Esophagus (tissue), 2 donors: ENCODE data around the gene MOGAT3. TPM values are rescaled to one million over a fixed set of nuclear protein-coding genes. Genes with fewer than 3 reads are reported as not detected.

Experiments used
- H3K27ac ChIP-seq, 2 donors: one replicate each; pipeline ENCODE4 v1.5.1; 2013; ENCODE audit warnings: low read depth in 2 of 2, mild to moderate bottlenecking in 2 of 2, inconsistent platforms in 1 of 2, low read length in 1 of 2, moderate library complexity in 1 of 2
- H3K27me3 ChIP-seq, 2 donors: one replicate each; pipeline ENCODE4 v1.6.1; 2013; ENCODE audit warnings: low read length in 2 of 2, control low read depth in 1 of 2, mild to moderate bottlenecking in 1 of 2; ENCODE audit not compliant: insufficient read depth in 2 of 2, control insufficient read depth in 1 of 2
- H3K36me3 ChIP-seq, 2 donors: one replicate each; pipeline ENCODE4 v1.6.1; 2013; ENCODE audit warnings: low read length in 1 of 2; ENCODE audit not compliant: control insufficient read depth in 2 of 2, insufficient read depth in 2 of 2
- H3K4me1 ChIP-seq, 2 donors: one replicate each; pipeline ENCODE4 v1.6.1; 2013; ENCODE audit warnings: low read length in 1 of 2; ENCODE audit not compliant: control insufficient read depth in 2 of 2, insufficient read depth in 2 of 2
- H3K4me3 ChIP-seq, 2 donors: one replicate each; pipeline ENCODE4 v1.5.1; 2013; ENCODE audit warnings: low read length in 2 of 2, mild to moderate bottlenecking in 2 of 2, low read depth in 1 of 2, moderate library complexity in 1 of 2
- H3K9me3 ChIP-seq, 2 donors: one replicate each; pipeline ENCODE4 v1.6.1; 2013; ENCODE audit warnings: mild to moderate bottlenecking in 2 of 2, low read depth in 1 of 2, low read length in 1 of 2, moderate library complexity in 1 of 2; ENCODE audit not compliant: control insufficient read depth in 2 of 2, insufficient read depth in 1 of 2
- whole genome bisulfite sequencing, 2 donors: extraction: QIAGEN DNeasy Blood & Tissue Kit; methylation state at CpG; one replicate each; pipeline ENCODE4 v1.1.7; 2013; 5-methylcytosine and 5-hydroxymethylcytosine counted together
- polyA plus RNA-seq, 2 donors: library from polyadenylated mRNA; stranded (reverse); fragments of 200-250 nt; gene quantifications; one replicate each; pipeline ENCODE4 v1.2.3, GENCODE V29; 2013
- donor health status: healthy with polysubstance abuse.
- donor health status: Bipolar disorder and iron deficiency.

The MOGAT3 gene
- polyA plus RNA-seq, 2 donors = not detected

DNA sequence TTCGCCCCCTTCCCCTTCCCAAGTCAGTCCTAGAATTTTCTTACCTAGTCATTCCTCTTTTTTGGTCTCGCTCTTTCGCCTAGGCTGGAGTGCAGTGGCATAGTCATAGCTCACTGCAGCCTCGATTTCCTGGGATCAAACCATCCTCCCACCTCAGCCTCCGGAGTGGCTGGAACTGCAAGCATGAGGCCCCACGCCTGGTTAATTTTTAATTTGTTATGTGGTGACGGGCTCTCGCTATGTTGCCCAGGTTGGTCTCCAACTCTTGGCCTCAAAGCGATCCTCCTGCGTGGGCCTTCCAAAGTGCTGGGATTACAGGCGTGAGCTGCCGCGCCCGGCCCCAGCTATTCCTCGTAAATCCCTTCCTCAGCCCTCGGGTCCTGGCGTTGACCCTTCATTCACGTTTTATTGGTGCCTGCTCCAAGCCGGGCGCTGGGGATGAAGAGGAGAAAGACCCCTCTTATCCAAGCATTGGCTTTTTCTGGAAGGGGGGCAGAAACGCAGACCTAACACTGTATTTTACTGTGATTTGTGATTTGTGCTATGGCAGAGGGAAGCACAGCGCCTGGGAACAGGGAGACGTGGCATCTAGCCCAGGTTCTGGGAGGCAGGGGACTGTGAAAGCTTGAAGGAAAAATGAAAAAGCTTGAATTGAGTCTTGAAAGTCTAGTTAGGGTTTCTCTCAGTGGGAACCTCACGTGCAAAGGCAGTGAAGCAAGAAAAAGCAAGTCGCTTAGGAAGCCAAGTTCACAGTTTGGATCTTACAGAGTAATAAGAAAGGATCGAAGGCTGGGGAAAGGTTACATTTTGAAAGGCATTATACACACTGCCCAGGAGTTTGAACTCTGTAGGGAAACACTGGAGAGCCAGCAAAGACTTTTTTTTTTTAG, 17.6 kb upstream of the MOGAT3 start:
- peaks cover 0 to 8% of the 10 kb centered on the region in 2 donors for H3K4me1 ChIP-seq
- WGBS, 2 donors = 5 to 8% methylated on average over 26 of the region's 26 CpGs
- peaks cover 0 to 9% of the 10 kb centered on the region in 2 donors for H3K36me3 ChIP-seq

DNA sequence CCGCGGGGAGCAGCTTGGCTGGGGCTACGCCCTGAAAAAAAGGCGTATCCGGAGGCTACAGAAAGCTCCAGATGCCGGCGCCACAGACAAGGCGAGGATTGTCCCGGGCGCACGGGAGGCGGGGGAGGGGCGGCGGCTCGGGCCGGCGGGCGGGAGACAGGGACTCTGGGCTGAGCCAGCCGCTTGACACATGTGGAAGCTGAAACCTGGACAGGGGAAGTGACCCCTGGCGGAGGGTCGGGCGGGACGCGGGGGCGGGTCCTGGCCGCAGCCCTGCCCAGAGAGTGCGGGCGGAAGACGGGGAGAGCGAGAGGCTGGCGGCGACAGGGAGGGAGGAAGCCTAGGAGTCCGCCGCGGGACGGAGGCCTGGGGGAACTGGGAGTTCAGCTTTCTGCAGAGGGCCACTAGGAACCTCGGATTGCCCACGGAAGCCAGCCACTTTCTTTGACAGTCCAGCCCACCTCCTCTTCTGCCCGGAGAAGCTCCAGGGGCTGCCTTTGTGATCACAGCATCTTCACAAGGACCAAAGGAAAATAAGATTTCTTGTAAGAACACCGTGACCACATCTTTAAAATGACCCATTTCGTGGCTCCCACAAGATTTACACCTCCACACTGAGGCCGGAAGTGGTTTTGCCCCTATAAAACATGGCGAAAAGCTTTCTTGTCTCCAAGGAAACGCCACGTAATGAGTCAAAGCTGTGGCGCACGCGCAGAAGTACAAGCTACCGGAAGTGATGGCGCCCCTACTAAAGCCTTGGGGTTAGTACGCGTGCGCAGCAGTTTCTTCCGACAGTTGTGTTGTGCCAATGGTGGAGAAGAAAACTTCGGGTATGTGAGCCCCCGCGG, 16.8 kb upstream of the MOGAT3 start, which contains the start of the genes PLOD3 and ZNHIT1:
Gene PLOD3 (minus strand): TSS at position 194 of the 848 bp plus-strand sequence. CDS start 307 bp downstream, outside the sequence.
Gene ZNHIT1 (plus strand): TSS at position 778 of the 848 bp plus-strand sequence. CDS start 31 bp downstream, at position 809.
- H3K4me3 ChIP-seq = peak within 1 kb of the TSS; percentile 69 to 87
- peak within 1 kb of the TSS; percentile 84 to 86 for H3K27ac ChIP-seq

More for the DNA sequence above, 17.6 kb upstream of the MOGAT3 start:
- Histone ChIP-seq H3K4me3 (peak overlapping the region; percentile 69 to 87), H3K27ac (peak overlapping the region in 1 of 2 donors; percentile 49), H3K9me3 (no peaks in the 10 kb centered on the region), H3K27me3 (no peaks in the 10 kb centered on the region)

DNA sequence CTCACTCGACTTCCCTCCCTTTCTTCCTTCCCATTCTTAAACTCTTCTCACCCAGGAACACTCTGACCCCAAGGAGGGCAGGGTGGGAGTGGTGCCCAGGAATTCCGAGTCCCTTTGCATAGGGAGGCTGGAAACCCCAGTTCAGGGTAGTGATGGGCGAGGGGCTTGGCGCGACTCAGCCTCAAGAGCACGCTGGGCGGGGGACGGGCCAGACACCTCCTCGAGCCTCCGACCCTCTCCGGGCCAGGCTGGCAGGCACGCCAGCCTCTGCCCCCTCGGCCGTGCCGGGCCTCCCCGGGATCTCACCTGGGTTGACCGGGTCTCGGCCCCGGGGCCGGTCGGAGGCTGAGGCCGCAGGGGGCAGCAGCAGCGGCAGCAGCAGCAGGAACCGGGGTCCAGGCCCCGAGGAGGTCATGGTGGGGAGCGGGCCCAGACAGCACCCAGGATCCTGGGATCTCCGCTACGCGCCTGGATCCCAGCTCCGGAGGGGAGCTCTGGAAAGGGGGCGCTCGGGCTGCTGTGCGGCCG, 16.1 kb upstream of the MOGAT3 start:
- H3K9me3 ChIP-seq = no peaks in the 10 kb centered on the region
- H3K4me1 ChIP-seq = peaks cover 0 to 8% of the 10 kb centered on the region in 2 donors
- H3K36me3 ChIP-seq = peaks cover 3 to 4% of the 10 kb centered on the region in 2 donors
- 0 to 1% methylated on average over 34 of the region's 34 CpGs for WGBS, 2 donors
- H3K4me3 ChIP-seq = peak overlapping the region; percentile 69 to 87
- peak overlapping the region; percentile 12 to 67 for H3K27ac ChIP-seq
- no peaks in the 10 kb centered on the region for H3K27me3 ChIP-seq

More for the DNA sequence above, 16.8 kb upstream of the MOGAT3 start, which contains the start of the genes PLOD3 and ZNHIT1:
- WGBS, 2 donors = 1% methylated on average over 57 of the region's 57 CpGs
- H3K27me3 ChIP-seq = no peaks in the 10 kb centered on the region
- H3K4me1 ChIP-seq = peaks cover 0 to 8% of the 10 kb centered on the region in 2 donors
- H3K9me3 ChIP-seq = no peaks in the 10 kb centered on the region
- peaks cover 0 to 4% of the 10 kb centered on the region in 2 donors for H3K36me3 ChIP-seq

DNA sequence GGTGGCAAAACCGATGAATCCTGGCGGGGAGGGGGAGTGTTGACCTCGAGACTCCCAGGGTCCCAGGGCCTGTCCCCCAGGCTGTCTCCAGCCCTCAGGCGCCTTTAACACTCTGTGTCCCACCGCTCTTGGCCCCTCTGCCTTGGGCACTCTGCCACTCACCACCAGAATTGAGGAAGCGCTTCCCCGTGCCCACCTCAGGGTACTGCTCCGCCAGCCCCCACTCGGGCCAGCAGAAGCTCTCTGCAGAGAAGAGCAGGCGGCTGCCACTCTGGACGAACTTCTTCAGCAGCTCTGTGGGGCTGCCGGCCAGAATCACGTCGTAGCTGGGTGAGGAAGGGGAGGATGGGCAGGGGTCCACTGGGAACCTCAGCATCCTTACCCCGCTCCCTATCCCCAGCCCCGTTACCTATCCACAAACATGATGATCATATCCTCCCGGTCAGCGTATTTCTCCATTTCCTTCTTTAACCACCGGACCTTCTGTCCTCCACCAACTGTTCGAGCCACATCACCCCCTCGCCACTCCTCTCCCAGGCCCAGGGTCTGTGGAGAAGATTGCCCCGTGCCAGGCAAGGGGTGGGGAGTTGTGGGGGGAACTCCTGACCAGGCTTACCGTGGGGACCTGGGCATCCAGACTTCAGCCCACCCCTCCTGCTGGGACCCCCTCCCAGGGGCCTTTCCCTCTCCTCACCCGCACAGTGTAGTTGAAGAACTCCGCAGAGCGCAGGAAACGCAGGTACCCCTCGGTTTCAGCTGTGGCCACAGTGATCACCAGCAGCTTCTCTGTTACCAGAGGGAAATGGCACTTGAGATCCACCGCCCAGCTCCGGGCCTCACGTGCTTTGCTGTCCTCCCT, 15.4 kb upstream of the MOGAT3 start:
- Histone ChIP-seq H3K4me1 (peaks cover 0 to 8% of the 10 kb centered on the region in 2 donors), H3K9me3 (no peaks in the 10 kb centered on the region), H3K27ac (no peak overlapping the region), H3K36me3 (peaks cover 4 to 11% of the 10 kb centered on the region in 2 donors), H3K4me3 (peak overlapping the region; percentile 69 to 87), H3K27me3 (no peaks in the 10 kb centered on the region)
- 68 to 69% methylated on average over 30 to 31 of the region's 31 CpGs for WGBS, 2 donors

DNA sequence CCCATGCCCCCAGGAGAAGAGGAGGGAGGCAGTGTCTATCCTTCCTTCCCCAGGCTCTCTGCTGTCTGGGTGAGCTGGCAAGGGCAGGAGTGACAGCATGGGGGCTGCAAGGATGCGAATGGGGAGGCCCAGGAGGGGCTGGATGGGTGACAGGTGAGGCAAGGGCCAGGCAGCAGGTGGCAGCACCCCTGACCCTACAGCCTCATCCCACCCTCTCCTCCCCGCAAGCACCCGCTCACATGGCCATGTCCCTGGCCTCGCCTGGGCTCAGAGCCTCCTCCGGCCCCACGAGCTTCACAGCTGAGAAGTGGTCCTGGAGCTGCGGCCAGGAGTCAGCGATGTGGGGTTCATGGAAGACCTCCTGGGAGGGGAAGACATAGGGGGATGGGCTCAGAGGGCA, 11.2 kb upstream of the MOGAT3 start:
- peaks cover 0 to 8% of the 10 kb centered on the region in 2 donors for H3K4me1 ChIP-seq
- WGBS, 2 donors = 94 to 96% methylated on average over 7 to 8 of the region's 8 CpGs
- no peak overlapping the region for H3K27ac ChIP-seq
- no peaks in the 10 kb centered on the region for H3K27me3 ChIP-seq
- H3K36me3 ChIP-seq = peaks cover 4 to 22% of the 10 kb centered on the region in 2 donors
- no peaks in the 10 kb centered on the region for H3K9me3 ChIP-seq
- no peak overlapping the region for H3K4me3 ChIP-seq

DNA sequence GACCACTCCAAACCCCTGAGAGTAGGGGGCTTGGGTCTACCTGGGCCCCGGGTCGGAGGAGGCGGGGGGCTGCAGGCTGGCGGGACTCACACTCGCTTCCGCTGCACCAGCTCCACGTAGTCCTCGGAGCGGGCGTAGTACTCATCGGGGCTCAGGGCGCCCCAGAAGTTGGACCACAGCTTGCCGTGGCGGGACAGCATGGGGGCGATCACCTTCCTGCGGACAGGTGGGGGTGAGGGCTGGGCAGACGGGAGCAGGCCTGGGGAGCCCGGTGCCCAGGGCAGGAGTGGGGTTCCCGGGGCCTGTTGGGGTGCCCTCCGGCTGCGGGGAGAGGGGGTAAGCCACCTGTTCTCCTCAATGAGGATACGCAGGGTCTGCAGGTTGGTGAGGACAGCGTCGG, 10.7 kb upstream of the MOGAT3 start:
- WGBS, 2 donors = 96 to 97% methylated on average over 24 of the region's 24 CpGs
- Histone ChIP-seq H3K27ac (no peak overlapping the region), H3K4me1 (peaks cover 0 to 4% of the 10 kb centered on the region in 2 donors), H3K27me3 (no peaks in the 10 kb centered on the region), H3K36me3 (peaks cover 4 to 22% of the 10 kb centered on the region in 2 donors), H3K9me3 (no peaks in the 10 kb centered on the region), H3K4me3 (no peak overlapping the region)

DNA sequence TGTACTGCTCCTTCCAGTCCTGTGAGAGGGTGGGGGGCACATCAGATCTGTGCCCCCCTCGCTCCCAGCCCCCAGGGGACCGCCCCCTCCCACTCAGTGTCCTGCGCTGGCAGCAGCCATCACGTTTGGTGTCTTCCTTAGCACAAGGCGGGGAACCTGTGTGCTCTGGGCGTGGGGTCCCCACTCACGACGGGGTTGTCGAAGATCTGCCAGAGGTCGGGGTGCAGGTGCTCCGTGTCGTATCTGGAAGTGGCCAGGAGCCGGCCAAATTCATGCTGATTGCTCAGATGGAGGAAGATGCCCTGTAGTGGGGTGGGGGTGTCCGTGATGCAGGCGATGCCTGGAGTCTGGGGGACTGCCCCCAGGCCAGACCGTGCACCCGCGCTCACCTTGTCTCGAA, 9.3 kb upstream of the MOGAT3 start:
- no peaks in the 10 kb centered on the region for H3K27me3 ChIP-seq
- 93 to 97% methylated on average over 19 of the region's 19 CpGs for WGBS, 2 donors
- no peak overlapping the region for H3K27ac ChIP-seq
- peaks cover 4 to 22% of the 10 kb centered on the region in 2 donors for H3K36me3 ChIP-seq
- H3K4me1 ChIP-seq = no peaks in the 10 kb centered on the region
- H3K4me3 ChIP-seq = no peak overlapping the region
- H3K9me3 ChIP-seq = no peaks in the 10 kb centered on the region

DNA sequence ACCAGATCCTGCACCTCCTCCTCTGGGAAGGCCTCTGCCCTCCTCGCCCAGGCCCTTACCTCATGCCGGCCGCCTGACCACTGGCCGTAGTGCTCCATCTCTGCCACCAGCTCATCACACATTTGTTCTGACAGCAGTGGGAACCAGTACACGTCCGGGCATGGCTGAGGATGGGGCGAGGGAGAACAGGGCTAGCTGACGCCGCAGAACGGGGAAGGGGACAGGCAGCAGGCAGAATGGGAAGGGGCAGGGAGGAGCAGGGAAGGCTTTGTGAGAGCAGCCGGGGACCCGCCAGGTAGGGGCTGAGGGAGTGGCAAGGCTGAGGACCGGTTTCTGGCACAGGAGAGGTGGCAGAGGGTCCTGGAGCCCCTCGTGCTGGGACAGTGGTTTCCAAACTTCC, 8.0 kb upstream of the MOGAT3 start:
- Histone ChIP-seq H3K27ac (no peak overlapping the region), H3K9me3 (no peaks in the 10 kb centered on the region), H3K4me1 (no peaks in the 10 kb centered on the region), H3K36me3 (peaks cover 4 to 22% of the 10 kb centered on the region in 2 donors), H3K27me3 (no peaks in the 10 kb centered on the region), H3K4me3 (no peak overlapping the region)
- WGBS, 2 donors = 89 to 94% methylated on average over 14 of the region's 14 CpGs
